ENCODE results near the gene TTLL10.

The TTLL10 gene

DNA sequence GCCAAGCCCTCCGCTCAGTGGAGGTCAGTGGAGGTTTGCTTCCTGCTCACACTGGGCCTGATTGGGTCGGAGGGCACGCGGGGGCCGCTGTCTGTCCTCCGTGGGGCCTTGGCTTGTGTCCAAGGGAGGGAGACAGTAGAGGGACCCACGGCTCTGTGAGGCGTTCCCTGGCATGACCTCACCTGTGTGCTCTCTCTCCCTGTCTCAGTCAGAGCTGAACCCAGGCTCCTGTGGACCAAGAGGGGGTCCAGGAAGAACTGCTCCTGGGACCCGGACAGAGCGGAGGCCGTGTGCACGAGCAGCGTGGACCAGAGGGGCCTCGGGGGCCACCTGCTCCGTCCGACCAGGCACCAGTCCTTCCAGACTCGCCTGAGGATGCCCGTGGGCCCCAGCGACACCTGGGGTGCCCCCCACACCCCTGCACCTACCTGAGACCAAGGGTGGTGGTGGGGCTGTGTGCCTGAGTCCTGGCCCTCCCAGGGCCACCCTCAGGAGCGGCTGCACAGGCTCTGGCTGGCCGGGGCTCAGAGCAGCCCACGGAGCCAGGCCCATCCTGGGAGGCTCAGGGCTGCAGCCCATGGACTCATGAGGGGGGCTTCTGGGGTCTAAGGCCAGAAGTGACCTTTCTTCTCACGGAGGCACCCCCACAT lies 13.3 kb upstream of the TTLL10 start:
- DNase-seq, result no peak

- no peak for DNase-seq
Observed at GRCh38 chr1:1161078-1161682, 12.5 kb upstream of the TTLL10 start.

- no peak for DNase-seq
Observed at GRCh38 chr1:1161683-1162079, 12.0 kb upstream of the TTLL10 start.

GRCh38 chr1:1162597-1163537 lies 10.8 kb upstream of the TTLL10 start:
- DNase-seq, result no peak

DNA sequence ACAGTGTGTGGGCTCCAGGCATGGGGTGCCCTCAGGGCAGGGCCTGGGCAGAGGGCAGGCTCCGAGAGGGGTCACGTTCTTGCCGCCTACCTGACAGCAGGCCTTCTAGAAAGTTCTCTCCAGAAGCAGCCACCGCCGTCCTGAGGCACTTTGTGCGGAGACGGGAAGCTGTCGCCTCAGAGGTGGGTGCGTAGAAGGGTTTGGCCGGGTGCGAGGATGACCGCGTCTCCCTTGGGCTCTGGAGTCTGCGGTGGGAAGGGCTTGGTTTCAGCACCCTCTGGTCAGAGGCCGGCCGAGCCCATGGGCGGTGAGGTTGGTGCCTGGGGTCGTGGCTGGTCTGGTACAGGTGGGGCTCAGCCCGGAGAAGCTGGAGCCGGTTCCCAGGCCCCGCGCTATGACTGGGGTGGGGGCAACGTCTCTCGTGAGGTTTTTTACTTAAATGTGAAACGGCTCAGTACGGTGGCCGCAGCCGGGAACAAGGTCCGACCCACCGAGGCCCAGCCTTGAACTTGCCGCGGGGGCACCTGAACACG lies 10.1 kb upstream of the TTLL10 start:
- no peak for DNase-seq

GRCh38 chr1:1164361-1164700 lies 9.3 kb upstream of the TTLL10 start:
- DNase-seq, result no peak

- no peak for DNase-seq
Observed at GRCh38 chr1:1164701-1165451, 8.8 kb upstream of the TTLL10 start.

DNA sequence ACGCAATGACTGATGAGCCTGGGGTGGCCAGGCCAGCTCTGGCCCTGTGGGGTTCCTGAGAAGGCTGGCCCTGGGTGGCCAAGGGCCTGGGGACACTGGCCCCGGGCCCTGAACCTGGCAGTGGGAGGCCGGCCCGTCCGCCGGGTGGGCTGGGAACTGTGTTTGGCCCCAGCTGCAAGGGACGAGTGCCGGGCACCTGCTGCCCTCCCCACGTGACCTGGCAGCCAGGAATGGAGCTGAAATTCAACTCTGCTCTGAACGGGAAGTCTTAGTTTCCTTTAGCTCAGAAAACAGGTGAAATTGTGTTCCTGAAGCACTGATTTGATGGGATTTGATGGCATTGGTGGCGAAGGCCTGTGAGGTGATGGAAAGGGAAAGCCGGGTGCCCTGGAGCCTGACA lies 8.2 kb upstream of the TTLL10 start:
- DNase-seq, result no peak

GRCh38 chr1:1165900-1166421 lies 7.7 kb upstream of the TTLL10 start:
- DNase-seq, result no peak

DNA sequence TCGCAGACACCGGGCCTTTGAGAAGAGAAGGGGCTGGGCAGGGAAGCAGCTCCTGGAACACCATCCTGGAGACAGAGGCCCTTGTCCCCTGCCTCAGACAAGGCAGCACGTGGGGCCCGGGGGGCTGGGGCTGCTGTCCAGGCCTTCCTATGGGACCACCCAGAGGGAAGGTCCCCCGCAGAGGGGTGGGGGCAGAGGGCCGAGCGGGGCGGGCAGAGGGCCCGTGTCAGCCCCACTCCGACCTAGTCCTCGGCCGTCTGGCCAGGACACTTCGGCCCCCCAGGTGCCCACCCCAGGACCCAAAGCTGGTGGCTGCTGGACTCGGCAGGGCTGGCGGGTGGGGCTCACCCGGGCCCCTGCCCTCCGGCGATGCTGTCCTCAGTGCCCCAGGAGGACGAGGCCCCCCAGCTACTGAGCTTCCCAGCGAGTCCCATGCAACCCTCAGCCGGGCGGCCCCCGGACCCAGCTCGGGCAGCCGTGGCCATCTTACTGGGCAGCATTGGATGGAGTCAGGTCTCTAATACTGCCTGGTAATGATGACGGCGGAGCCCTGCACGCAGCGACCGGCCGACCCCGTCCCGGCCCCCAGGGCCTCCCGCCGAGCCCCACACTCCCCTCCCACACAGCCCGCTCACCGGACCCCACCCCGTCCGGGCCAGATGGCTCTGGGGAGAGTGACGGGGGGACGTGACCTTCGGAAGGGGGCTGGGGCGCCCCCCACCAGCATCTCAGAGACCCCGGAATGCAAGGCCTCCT lies 6.9 kb upstream of the TTLL10 start:
- DNase-seq, result no peak

DNA sequence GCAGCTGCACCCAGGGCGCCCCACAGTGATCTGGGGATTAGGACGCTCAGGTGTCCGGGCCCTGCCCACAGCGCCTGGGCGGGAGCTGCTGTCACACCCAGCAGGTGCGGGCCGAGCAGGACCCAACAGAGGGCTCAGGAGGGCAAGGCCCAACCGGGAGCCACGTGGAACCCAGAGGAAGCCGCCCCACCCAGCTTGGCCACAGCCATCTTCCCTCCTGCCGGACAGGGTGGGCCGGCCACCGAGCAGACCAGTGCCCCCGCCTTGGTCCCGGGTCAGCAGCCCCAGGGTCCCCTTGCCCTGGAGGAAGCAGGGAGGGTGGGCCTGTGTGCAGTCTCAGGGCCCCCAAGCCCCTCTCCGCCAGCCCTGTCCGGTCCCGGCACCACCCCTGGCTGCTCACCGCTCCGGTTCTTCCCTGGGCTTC lies 6.3 kb upstream of the TTLL10 start:
- no peak for DNase-seq

- DNase-seq, result no peak
Observed at GRCh38 chr1:1167841-1168450, 5.7 kb upstream of the TTLL10 start.

DNA sequence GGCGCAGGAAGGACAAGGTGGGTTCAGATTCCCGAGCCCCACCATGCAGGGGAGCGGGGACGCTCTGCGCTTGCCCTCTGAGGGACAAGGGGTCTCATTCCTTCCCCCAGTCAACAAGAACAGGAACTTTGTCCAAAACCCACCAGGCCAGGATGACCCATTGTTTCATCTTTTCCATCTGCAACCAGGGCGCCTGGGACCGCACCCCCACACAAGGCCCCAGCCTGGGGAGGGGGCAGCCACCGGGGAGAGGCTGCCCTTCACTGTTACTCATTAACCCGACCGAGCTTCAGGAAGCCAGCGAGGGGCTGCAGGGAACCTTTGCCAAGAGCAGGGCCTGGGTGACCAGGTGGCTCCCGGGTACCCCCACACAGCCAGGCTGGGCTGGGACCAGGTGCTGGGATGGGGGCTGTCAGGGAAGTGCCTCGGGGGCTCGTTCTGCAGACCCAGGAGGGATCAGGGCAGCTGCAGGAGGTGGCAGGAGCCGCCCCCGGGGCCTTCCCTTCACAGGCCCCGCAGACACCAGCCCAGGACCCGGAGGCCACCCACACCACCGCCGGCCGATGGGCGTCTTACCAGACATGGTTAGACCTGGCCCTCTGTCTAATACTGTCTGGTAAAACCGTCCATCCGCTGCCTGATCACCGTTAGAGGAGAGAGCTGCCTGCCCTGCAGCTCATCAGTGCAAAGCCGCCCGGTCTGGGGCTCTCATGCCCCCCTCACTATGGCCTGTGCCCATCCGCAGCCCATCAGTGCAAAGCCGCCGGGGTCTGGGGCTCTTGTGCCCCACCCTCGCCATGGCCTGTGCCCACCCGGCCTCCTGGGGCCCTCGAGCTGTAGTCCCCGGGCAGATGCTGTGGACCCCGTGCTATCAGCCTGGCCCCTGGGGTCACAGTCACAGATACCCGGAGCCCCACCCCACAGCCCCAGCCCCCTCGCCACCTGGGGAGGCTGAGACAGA lies 4.9 kb upstream of the TTLL10 start:
- no peak for DNase-seq

DNA sequence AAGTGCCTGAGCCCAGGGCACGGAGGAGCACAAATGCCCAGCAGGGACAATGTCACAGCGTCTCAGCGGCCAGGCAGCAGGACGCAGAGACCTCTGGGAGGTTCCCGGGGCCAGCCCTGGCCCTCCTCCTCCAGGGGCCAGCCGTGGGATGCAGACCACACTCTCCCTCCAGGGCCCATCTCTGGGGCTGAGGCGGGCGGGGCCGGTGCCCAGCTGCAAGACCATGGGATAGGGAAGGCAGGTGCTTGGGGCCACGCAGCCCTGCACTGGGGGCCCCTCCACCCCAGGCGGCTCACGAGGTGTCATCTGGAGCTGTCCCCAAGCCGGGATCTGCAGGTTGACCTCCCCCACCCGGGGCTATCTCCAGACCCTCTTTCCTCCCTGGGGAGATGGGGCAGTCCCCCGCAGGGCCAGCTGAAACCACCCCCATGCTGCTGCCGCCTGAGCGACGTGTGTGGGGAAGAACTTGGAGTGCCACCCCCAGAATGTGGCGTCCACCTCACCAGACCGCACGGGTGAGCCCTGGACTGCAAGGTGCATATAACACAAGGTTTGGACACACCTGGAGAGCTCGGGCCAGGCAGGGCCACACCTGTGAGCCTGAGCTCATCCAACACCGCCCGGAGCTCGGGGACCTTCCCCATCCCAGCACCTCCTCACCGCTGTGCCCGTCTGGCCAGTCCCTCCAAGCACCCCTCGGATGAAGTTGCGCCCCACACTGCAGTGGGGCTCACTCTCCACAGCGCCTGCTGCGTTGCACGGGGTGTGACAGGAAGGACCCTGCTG lies 4.1 kb upstream of the TTLL10 start:
- no peak for DNase-seq

DNA sequence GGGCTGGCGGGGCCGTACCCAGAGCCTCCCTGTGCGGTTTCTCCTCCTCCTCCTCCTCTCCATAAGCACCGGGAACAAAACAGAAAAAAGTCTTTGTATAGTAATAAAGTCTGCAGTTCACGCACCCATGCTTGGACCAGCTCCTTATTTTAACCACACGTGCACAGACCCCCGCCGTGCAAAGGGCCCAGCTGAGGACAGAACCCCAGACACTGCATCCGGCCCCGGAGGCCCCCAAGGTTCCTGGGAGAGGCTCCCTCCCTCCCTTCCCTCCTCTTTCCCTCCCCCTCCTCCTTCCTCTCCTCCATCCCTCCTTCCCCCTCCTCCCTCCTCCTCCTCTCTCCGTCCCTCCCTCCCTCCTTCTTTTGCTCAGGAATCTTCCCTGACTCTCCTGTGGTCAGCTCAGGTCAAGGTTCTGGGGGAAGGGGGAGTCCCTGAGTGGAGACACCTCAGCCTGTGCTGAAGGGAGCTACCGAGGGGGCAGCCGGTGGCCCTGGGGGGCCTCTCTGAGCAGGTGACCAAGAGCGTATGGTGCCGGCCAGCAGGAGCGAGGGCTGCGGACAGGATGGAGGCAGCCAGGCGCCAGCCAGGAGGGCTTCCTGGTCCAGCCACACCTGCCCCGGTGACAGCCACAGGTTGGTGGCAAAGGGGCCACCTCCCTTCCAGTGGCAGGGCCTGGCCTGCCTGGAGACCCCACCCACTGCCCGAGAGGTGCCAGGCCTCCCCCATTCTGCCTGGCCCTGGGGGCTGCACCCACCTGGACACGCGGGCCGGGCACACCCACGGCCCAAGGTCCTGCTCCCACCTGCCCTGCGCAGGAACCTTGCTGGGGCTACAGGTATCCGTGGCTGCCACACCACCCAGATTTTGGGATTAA lies 3.2 kb upstream of the TTLL10 start:
- DNase-seq, result no peak

DNA sequence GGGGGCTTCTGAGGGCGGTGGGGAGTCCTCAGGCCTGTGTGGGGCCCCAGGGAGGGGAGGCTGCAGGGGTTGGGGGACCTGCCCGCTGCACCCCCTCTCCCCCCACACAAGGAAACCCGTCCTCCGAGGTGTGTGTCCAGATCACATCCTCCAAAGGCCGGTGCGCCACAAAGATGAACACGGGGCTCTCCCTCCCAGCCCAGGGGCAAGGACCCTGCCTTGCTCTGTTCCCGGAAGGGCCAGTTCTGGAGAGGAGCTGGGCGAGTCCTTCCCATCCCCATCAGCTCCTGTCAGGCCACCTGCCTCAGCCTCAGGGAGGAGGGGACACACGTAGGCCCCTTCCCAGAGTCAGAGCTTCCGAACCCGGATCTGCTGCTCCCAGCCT lies 2.5 kb upstream of the TTLL10 start:
- no peak for DNase-seq

- DNase-seq, result no peak
Observed at GRCh38 chr1:1171546-1172340, 1.9 kb upstream of the TTLL10 start.

Data from fibroblast of skin of scalp (primary cell).